ENCODE results near the gene HNRNPAB.

- no peak for TF ChIP-seq POLR2AphosphoS5 (IDR thresholded peaks at IDR 0.05; ENCODE audit: low read depth, low read length)
- TF ChIP-seq POLR2A (IDR thresholded peaks at IDR 0.05; ENCODE audit: low read depth, low read length): no peak
- no peak for TF ChIP-seq TAF1 (IDR thresholded peaks at IDR 0.05; ENCODE audit: borderline replicate concordance, low read depth, low read length)
Measured at GRCh38 chr5:178236126-178236525, 31.8 kb downstream of the HNRNPAB start.
